ENCODE measurements around the gene CRELD1.

DNA sequence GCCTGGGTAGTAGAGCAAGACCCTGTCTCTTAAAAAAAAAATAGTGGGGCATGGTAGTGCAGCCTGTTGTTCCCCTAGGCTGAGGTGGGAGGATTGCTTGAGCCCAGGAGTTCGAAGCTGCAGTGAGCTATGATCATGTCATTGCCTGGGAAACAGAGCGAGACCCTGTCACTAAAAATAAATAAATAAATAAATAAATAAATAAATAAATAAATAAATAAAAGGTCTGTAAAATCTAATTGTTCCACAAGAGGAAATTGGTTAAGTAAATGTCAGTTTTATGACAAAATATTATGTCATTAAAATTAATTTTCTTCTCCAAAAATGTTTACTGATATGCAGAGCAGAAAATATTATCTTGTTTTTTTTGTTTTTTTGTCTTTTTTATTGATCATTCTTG is 5.3 kb downstream of the CRELD1 start:
- no peak for TF ChIP-seq POLR2AphosphoS5 (IDR thresholded peaks at IDR 0.05; ENCODE audit: low read depth, low read length)
- no peak for TF ChIP-seq TAF1 (IDR thresholded peaks at IDR 0.05; ENCODE audit: borderline replicate concordance, insufficient read depth, low read length)
- no peak for TF ChIP-seq FOXP2 (optimal IDR thresholded peaks at IDR 0.05; ENCODE audit: borderline replicate concordance, extremely low read depth, extremely low read length, insufficient read depth)

Data from PFSK-1 (cell line).